GM04504 (cell line): ENCODE results near the gene ROMO1.
"Not testable (repeated sequence)": the region's sequence is repeated elsewhere in the genome, so short reads cannot be mapped to it uniquely, and the experiment has no call there.

ENCODE experiments used
- DNase-seq: peaks from one replicate; pipeline ENCODE4 v3.0.0-alpha.2; 2012; ENCODE audit warnings: low read depth

The ROMO1 gene

DNA sequence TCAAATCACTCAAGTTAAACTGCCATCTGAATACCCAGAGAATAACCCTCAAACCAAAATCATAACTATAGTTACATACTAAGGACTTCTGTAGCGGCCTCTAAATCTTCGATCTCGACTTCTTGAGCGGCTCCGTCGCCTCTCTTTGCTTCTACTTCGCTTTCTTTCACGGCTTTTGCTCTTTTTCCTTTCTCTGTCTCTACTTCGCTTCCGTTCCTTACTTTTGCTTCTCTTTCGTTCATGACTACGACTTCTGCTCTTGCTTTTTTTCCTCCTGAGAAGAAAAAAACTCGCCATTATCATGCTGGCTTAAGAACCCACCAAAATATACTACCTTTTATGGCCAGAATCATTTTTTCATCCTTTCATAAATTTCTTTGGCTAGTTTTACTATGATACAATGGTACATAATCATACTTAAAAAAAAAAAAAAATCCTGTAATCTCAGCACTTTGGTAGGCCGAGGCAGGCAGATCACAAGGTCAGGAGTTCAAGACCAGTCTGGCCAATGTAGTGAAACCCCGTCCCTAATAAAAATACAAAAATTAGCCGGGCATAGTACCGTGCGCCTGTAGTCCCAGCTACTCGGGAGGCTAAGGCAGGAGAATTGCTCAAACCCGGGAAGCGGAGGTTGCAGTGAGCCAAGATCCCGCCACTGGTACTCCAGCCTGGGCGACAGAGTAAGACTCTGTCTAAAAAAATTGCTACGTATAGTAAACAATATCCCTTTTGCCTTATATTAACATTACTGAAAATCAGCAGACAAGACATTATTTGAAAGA, 32.8 kb downstream of the ROMO1 start:
- no peak for DNase-seq

DNA sequence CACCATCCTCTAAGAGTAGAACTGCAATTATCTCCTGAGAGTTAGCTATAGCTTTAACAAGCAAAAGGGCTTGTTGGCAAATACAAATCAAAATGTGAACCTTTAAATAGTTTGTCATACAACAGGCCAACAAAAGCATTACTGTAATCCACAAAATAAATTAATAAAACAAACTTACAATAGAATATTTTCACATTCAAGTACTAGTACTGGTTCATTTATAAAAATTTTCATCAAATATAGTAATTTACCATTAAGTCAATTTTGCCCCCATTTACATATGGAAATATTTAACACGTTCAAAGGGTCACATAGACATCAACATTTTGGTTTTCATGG, 33.4 kb downstream of the ROMO1 start:
- no peak for DNase-seq

DNA sequence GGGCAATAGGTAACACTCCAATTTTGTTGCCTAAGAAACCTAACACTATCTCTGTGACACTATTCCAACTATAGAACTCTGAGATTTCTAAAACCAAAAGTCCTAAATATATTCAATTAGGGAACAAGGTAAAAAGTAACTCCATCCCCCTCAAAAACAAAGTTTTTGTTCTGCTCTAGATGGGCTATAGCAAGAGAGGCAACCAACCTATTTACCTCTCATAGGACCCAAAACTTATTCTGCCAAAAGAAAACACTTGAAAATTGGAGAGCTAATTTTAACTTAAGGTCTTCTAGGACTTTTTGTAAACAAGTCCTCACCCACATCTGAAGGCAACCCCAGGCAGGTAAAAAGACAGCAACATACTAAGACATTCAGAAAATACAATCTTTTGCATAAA, 35.2 kb downstream of the ROMO1 start:
- DNase-seq, result no peak

DNA sequence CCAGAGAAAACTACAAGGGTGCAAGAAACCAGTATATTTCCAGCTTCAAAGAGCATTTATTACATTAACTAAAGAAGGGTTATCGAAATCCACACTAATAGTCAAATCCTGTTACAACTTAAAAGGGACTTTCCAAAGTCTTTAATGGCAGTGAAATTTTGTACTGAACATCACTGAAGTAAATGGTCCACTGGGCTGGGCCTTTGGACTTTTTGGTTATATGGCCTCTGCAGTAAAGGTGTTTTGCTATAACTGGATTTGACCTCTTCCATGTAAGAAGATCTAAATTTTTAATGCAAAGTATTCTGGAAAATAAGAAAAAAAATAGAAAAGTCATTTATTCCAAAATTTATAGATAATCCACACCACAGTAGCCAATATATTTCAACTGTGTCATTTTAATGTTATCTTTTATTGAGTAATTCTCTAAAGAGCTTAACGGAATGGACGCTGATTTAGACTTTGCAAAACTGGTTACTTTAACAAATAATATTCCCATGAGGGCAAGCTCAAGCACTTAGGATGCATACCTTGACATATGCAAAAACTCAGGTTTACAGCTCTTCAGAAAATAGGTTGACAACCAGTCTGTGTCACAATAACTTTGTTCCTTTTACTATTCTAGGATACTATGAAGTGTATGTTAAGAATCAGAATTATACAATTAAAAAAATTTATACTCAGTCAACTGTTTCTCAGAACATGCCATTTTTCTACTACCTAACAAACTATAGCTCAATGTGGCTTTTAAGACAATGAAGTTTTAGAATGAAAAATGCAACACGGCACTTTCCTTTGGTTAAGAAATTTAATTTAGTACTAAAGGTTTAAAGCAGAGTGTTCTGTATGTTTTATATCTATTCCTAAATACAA, 35.8 kb downstream of the ROMO1 start:
- no peak for DNase-seq

DNA sequence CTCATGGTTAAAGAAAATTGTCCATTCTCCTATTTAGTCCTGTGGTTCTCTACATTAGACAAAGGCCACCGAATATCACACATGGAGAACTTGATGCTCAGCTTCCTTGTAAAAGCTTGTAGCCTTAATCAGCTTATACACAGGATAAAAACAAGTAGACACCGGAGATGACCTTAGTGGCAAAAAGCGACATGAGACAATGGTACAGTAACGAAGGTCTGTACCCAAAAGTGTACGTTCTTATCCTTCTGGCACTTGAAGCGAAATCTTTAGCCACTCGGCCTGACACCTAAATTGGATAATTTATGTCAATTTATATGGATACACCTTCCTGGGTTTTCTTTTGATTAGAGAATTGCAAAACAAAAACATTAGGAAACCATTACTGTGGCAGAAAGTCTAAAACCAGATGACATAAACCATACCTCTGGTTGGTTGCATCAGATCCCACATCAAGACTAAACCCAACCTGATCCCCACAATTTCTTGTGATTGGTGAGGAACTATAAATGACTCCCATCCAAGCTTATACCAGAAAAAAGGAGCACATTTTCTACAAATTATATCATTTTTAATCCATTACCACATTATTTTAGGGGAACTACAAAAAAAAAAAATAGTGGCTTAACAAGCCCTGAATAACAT, 36.7 kb downstream of the ROMO1 start:
- DNase-seq, result no peak

DNA sequence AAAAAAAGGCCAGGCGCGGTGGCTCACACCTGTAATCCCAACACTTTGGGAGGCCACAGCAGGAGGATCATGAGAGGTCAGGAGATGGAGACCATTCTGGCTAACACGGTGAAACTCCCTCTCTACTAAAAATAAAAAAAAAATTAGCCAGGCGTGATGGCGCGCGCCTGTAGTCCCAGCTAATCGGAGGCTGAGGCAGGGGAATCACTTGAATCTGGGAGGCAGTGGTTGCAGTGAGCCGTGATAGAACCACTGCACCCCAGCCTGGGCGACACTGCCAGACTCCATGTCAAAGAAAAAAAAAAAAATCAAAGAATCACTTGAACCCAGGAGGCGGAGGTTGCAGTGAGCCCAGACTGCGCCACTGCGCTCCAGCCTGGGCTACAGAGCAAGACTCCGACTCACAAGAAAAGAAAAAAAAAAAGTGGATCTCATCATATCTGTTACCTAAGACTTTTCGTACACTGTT, 38.7 kb downstream of the ROMO1 start:
- DNase-seq, result no peak

DNA sequence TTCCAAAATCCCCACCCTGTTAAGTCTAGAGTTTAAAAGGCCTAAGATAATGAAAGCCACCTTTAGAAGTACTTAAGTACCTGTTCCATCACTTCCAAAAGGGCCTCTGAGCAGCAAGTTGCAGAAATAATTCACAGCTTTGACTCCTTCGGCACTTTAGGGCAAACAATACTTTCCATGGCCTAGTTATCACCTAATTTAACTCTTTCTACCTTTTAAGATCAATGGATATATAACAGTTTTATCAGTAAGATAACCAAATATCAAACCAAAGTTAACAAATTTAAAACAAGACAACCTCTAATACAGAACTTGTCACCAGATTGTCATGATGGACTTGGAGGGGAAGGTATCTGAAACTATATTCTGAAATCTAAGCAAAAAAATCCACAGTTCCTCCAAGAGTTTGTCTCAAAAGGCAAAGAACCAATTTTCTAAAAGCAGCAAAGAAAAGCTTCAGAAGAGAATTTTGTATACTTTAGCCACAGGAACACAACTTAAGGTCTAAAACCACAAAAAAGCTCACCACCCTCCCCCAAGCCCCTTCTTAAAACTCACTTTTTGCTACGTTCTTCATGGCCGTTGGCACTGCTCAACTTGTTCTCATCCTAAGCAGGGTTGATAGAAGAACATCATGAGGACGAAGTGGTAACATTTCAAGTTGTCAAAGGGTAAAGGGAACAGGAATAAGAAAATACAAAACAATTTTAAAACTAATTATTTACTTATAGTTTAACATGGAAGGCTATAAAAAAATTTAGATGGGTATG, 39.4 kb downstream of the ROMO1 start:
- no peak for DNase-seq

DNA sequence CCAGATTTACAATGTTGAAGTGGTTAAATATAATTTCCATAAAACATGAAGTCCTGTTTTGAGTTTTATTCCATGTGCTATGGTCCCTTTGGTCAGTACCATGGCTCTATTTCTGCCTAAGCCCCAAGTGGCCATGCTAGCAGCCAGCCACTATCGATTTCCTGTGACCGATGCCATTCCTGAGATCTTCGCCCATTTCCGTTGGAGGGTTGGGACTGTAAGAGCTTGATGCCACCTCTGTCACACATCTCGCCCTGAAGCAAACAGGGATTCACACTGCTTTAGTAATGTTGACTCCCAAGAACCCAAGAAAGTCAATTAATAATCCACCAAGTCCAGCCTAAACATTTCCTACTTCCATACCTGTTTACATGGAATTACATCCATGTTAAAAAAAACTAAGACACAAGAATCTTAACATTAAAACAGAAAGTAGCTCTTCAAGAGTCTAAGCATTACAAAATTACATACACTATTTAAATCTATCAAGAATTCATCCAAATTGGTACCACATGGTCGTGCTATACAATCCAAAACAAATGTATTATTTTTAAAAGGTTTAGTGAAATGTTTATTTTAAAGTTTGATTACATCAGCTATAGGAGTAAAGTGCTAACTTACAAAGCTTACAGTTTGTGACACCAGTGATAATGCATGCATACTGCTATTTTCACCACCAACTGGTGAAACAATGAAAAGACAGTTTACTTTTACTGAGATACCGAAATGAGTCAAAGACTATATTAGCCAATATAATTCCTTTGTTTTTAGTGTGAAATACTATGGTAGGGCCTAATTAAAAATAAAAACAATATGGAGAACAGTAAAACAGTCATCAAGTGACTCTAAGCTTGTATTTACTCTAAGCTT, 40.3 kb downstream of the ROMO1 start:
- DNase-seq, result no peak

DNA sequence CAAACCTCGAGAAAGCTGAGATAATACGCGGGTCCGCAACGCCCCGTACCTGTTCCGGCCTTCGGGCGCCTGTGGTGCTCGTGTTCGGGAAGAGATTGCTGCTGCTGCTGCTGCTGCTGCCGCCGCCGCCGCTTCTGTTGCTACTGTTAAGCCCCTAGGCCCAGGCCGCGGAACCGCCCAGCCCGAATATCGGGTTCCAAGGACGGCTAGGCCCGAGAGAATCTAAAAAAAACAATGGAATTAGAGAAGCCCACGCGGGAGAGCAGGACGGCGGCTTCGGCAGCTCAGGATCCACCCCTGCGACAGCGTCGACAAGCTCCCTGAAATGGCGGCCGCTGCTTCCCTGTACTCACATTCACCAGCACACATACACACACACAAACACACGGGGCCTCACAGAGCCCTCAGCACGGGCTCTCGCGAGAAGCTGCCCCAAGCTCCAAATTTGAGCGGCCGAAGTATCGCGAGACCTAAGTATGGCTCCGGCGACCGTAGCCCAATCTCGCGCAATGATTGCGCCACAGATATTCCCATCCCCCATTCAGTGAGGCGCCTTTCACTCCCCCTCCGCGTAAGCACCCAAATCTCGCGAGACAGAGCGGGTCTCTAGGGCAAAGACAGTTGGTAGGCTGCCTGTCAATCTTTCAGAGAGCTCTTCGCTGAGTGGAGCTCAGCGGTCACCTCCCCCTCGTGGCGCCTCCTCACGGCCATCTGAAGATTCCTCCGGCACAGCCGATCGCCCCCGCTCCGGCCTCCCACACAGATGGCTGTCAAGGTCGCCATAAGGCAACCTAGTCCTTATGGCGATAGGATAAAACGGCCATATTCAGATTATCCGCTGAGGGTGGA, 42.9 kb downstream of the ROMO1 start, which contains the start of gene RBM39:
Gene RBM39, minus strand, starts transcription at position 369 of the 849 bp plus-strand sequence. CDS start 1,386 bp downstream, outside the sequence.
- peak; percentile 100 for DNase-seq

DNA sequence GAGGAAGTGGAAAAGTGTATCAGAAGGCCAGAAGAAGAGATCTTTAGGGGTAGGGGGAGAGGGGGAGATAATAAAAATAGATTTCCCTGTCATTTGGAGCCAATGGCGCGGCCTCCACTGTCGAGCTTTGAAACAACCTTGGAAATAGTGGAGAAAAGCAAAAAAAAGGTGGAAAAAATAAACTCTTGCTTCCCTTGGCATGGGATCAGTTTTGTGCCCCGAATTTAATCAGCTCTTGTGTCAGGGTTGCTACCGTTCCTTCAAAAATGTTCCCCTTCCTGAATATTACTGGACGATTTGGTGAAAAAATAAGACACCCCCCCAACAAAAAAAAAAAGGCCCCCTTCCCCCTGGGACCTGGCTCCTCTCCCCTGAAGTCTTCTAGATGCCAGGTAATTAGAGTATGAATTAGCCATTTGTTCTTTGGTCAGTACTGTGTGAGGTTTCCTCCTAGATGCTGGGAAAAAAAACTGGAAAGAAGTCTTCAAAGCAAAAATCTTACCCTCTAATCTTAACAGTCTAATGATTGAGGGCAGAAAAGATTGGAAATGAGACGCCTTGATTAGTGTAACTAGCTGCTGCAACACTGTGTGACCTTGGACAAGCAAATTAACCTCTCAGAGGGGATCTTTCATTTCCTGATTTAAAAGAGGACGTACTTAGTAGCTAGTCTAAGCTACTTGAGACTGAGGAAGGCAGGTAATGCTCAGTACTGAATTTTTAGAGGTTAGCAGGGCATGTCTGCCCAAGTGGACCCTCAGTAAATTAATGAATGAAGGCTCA, 43.7 kb downstream of the ROMO1 start:
- DNase-seq, result no peak

DNA sequence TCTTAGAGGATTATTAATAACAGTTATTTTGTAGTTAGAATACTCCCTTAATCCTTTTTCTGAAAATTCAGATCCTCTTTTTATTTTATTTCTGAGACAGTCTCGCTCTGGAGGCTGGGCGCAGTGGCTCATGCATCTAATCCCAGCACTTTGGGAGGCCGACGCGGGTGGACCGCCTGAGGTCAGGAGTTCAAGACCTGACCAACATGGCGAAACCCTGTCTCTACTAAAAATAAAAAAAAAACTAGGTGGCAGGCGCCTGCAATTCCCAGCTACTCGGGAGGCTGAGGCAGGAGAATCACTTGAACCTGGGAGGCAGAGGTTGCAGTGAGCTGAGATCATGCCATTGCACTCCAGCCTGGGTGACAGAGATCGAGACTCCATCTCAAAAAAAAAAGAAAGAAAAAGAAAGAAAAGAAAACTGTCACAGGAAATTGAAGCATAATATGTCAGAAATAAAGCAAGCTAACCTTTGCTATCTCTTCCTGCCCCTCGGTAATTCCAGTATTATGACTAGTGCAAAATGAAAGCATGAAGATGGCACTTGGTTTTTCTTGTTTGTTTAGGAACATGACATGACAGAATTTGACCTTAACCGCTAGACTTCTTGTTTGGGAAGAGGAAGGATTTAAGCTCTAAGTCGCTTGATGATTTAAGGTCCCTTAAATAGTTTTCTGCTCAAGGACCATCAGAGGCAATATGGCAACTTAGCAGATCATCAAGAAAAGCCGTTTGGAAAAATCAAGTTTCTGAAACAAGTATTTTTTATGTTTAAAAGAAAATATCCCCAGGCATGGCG, 44.7 kb downstream of the ROMO1 start:
- no peak for DNase-seq

DNA sequence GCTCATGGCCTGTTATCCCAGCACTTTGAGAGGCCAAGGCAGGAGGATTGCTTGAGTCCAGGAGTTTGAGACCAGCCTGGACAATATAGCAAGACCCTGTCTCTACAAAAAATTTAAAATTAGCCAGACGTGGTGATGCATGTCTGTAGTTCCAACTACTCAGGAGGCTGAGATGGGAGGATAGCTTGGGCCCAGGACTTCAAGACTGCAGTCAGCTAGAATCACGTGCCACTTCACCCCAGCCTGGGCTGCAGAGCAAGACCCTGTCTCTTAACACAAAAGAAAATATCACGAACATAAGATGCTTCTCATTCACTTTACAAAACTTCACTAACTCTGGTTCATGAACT, 45.3 kb downstream of the ROMO1 start:
- not testable (repeated sequence) for DNase-seq
